ENCODE data around the gene ZNF746.

The ZNF746 gene

GRCh38 chr7:149443523-149443922 lies 54.1 kb downstream of the ZNF746 start:
- ATAC-seq (ENCODE audit: low read depth) (no peak), DNase-seq (ENCODE audit: low spot score) (no peak)
- Histone ChIP-seq H3K4me1 (ENCODE audit: insufficient read depth, poor library complexity, severe bottlenecking) (no peaks in the 10 kb centered on the region), H3K27me3 (ENCODE audit: insufficient read depth, poor library complexity, severe bottlenecking) (no peaks in the 10 kb centered on the region), H3K4me3 (ENCODE audit: severe bottlenecking) (no peak overlapping the region), H3K27ac (ENCODE audit: poor library complexity, severe bottlenecking) (no peak overlapping the region), H3K9me3 (ENCODE audit: severe bottlenecking) (no peaks in the 10 kb centered on the region), H3K36me3 (ENCODE audit: low read depth) (peaks cover 56% of the 10 kb centered on the region)
- no peak for TF ChIP-seq CTCF (IDR thresholded peaks at IDR 0.05; ENCODE audit: poor library complexity, severe bottlenecking)

GRCh38 chr7:149442924-149443323 lies 54.7 kb downstream of the ZNF746 start:
- Histone ChIP-seq H3K27me3 (ENCODE audit: insufficient read depth, poor library complexity, severe bottlenecking) (no peaks in the 10 kb centered on the region), H3K27ac (ENCODE audit: poor library complexity, severe bottlenecking) (no peak overlapping the region), H3K4me1 (ENCODE audit: insufficient read depth, poor library complexity, severe bottlenecking) (no peaks in the 10 kb centered on the region), H3K4me3 (ENCODE audit: severe bottlenecking) (no peak overlapping the region), H3K36me3 (ENCODE audit: low read depth) (peaks cover 54% of the 10 kb centered on the region), H3K9me3 (ENCODE audit: severe bottlenecking) (no peaks in the 10 kb centered on the region)
- ATAC-seq (ENCODE audit: low read depth) (no peak), DNase-seq (ENCODE audit: low spot score) (no peak)
- no peak for TF ChIP-seq CTCF (IDR thresholded peaks at IDR 0.05; ENCODE audit: poor library complexity, severe bottlenecking)

DNA sequence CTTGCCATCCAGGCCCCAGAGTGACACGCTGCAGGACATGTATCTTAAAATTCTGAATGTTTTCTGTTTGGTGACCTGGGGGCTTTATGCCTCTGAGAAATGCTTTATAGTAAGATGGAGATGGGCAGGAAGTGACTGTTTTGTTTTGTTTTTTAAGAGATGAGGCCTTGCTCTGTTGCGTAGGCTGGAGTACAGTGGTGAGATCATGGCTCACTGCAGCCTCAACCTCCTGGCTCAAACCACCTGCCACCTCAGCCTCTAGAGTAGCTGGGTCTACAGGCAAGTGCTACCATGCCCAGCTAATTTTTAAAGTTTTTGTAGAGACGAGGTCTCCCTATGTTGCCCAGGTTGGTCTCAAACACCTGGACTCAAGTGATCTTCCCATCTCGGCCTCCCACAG lies 57.4 kb downstream of the ZNF746 start:
- Histone ChIP-seq H3K4me1 (ENCODE audit: insufficient read depth, poor library complexity, severe bottlenecking) (no peaks in the 10 kb centered on the region), H3K9me3 (ENCODE audit: severe bottlenecking) (no peaks in the 10 kb centered on the region), H3K36me3 (ENCODE audit: low read depth) (peaks cover 57% of the 10 kb centered on the region), H3K27me3 (ENCODE audit: insufficient read depth, poor library complexity, severe bottlenecking) (no peaks in the 10 kb centered on the region), H3K27ac (ENCODE audit: poor library complexity, severe bottlenecking) (no peak overlapping the region), H3K4me3 (ENCODE audit: severe bottlenecking) (no peak overlapping the region)
- no peak for TF ChIP-seq CTCF (IDR thresholded peaks at IDR 0.05; ENCODE audit: poor library complexity, severe bottlenecking)
- DNase-seq (ENCODE audit: low spot score): no peak
- no peak for ATAC-seq (ENCODE audit: low read depth)

DNA sequence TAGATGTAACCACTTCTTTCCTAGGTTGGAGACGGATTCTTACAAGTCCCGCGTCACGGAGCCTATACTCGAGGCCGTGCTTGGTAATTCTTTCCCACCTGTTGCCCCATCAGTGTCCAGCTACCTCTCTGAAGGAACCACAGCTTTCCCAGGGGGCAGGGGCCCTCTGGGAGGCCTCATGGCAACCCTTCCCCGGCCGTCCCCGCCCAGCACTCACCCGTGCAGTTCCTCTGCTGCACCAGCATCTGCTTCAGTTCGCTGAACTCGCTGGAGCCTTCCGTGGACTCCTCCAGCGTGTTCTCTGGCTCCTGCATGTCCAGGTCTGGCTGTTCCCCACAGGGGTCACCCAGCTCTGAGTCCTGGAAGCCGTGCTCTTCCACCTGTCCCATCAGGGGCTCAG lies 61.3 kb downstream of the ZNF746 start:
- Histone ChIP-seq H3K9me3 (ENCODE audit: severe bottlenecking) (no peaks in the 10 kb centered on the region), H3K36me3 (ENCODE audit: low read depth) (peaks cover 49% of the 10 kb centered on the region), H3K27ac (ENCODE audit: poor library complexity, severe bottlenecking) (no peak overlapping the region), H3K4me3 (ENCODE audit: severe bottlenecking) (no peak overlapping the region), H3K4me1 (ENCODE audit: insufficient read depth, poor library complexity, severe bottlenecking) (no peaks in the 10 kb centered on the region), H3K27me3 (ENCODE audit: insufficient read depth, poor library complexity, severe bottlenecking) (no peaks in the 10 kb centered on the region)
- no peak for ATAC-seq (ENCODE audit: low read depth)
- no peak for DNase-seq (ENCODE audit: low spot score)
- no peak for TF ChIP-seq CTCF (IDR thresholded peaks at IDR 0.05; ENCODE audit: poor library complexity, severe bottlenecking)

- Histone ChIP-seq H3K36me3 (ENCODE audit: low read depth) (peaks cover 36% of the 10 kb centered on the region), H3K27ac (ENCODE audit: poor library complexity, severe bottlenecking) (no peak overlapping the region), H3K27me3 (ENCODE audit: insufficient read depth, poor library complexity, severe bottlenecking) (no peaks in the 10 kb centered on the region), H3K9me3 (ENCODE audit: severe bottlenecking) (no peaks in the 10 kb centered on the region), H3K4me1 (ENCODE audit: insufficient read depth, poor library complexity, severe bottlenecking) (no peaks in the 10 kb centered on the region), H3K4me3 (ENCODE audit: severe bottlenecking) (no peak overlapping the region)
- ATAC-seq (ENCODE audit: low read depth) (no peak), DNase-seq (ENCODE audit: low spot score) (no peak)
- no peak for TF ChIP-seq CTCF (IDR thresholded peaks at IDR 0.05; ENCODE audit: poor library complexity, severe bottlenecking)
These were observed 64.5 kb downstream of the ZNF746 start for GRCh38 chr7:149433124-149433523.

All from RWPE2 (cell line).